ENCODE measurements around the gene FGFR3. TPM values are rescaled to one million over a fixed set of nuclear protein-coding genes. Genes with fewer than 3 reads are reported as not detected.

Gene FGFR3
- total and polyA plus RNA-seq, 2 of the 8 experiments (the other 6 are each of a cell fraction or from before 2014, with no cell fraction given) = 9.0 to 19.5 TPM

GRCh38 chr4:1776521-1777161 is 16.5 kb upstream of the FGFR3 start:
- Histone ChIP-seq H3K9ac (replicated peaks in 1 of 4; ENCODE audit: extremely low read depth in 1 of 4, low read depth in 3 of 4, low read length in 3 of 4) (no peak overlapping the region; a peak in 1 of 7 replicates), H3K36me3 (ENCODE audit: control insufficient read depth in 2 of 4, insufficient read depth in 4 of 4, low read length in 3 of 4) (no peaks in the 10 kb centered on the region), H3K79me2 (ENCODE audit: control insufficient read depth in 1 of 2, insufficient read depth in 2 of 2, low read length in 2 of 2) (no peaks in the 10 kb centered on the region), H3K4me3 (ENCODE audit: extremely low read depth in 1 of 4, insufficient read depth in 2 of 4, low read depth in 3 of 4, low read length in 4 of 4) (no peak overlapping the region), H4K5ac (ENCODE audit: insufficient read length, low read depth, low read length) (no peak overlapping the region), H3K23me2 (ENCODE audit: low read depth, low read length) (no peaks in the 10 kb centered on the region), H2AK5ac (ENCODE audit: low read depth, low read length) (peak overlapping the region; percentile 94; the same call in 1 of the 2 replicates), H3K23ac (ENCODE audit: insufficient read length) (no peak overlapping the region), H2BK120ac (replicated peaks; ENCODE audit: low read depth, low read length) (peak overlapping the region; percentile 64), H3K79me1 (ENCODE audit: low read depth, low read length) (no peaks in the 10 kb centered on the region; the same call in 1 of the 2 replicates), H3K56ac (replicated peaks; ENCODE audit: insufficient read length, low read depth, low read length) (peak overlapping the region; percentile 4), H2AFZ (ENCODE audit: low read length) (no peak overlapping the region), H4K8ac (ENCODE audit: extremely low read depth, insufficient read depth, low read length) (peak overlapping the region; percentile 73), H3K9me3 (ENCODE audit: insufficient read depth in 2 of 2, low read depth in 1 of 2, low read length in 1 of 2) (no peaks in the 10 kb centered on the region), H3K4ac (replicated peaks; ENCODE audit: insufficient read length, low read depth, low read length) (peak overlapping the region; percentile 99), H3K18ac (ENCODE audit: extremely low read depth, low read length) (peak overlapping the region; percentile 71; the same call in 1 of the 2 replicates), H2BK12ac (ENCODE audit: low read depth, low read length) (peak overlapping the region; percentile 99; the same call in 1 of the 2 replicates), H3K4me2 (ENCODE audit: insufficient read depth in 1 of 2, low read depth in 2 of 2, low read length in 2 of 2) (no peak overlapping the region), H2BK5ac (ENCODE audit: low read depth, low read length) (peak overlapping the region; percentile 96; the same call in 1 of the 2 replicates), H3K4me1 (replicated peaks in 1 of 4; ENCODE audit: control insufficient read depth in 3 of 4, insufficient read depth in 4 of 4, low read length in 3 of 4) (peaks cover 0 to 30% (median 23%) of the 10 kb centered on the region in 4 experiments; a peak in 6 of 7 replicates), H3K27me3 (replicated peaks in 1 of 4; ENCODE audit: control insufficient read depth in 3 of 4, extremely low read depth in 1 of 4, insufficient read depth in 3 of 4, low read length in 3 of 4) (no peaks in the 10 kb centered on the region), H4K20me1 (replicated peaks in 1 of 2; ENCODE audit: control insufficient read depth in 1 of 2, insufficient read depth in 2 of 2, low read length in 2 of 2) (peaks cover 0 to 2% of the 10 kb centered on the region in 2 experiments), H3K14ac (ENCODE audit: insufficient read length) (no peak overlapping the region), H4K91ac (replicated peaks; ENCODE audit: insufficient read length, low read length) (peak overlapping the region; percentile 81), H2BK15ac (ENCODE audit: low read length) (peak overlapping the region; percentile 95; the same call in 1 of the 2 replicates), H3K27ac (ENCODE audit: low read depth, low read length) (no peak overlapping the region), H2BK20ac (ENCODE audit: low read length) (peak overlapping the region; percentile 66)
- POLR2A ChIA-PET (ENCODE audit: partially characterized antibody) = interaction anchor here (2.0 to 17.2 kb wide), 4 partner anchors 9 to 14 kb away, joined by 6 to 170 read pairs (median 12); partner anchors contain the start of gene FGFR3
- CTCF ChIA-PET (ENCODE audit: partially characterized antibody) = interaction anchor here (52.9 to 71.2 kb wide), 2 partner anchors 12 kb away, joined by 2507 read pairs; partner anchors contain the start of gene FGFR3
- WGBS, 2 experiments (ENCODE audit: extremely low coverage in 1 of 2, insufficient coverage in 1 of 2, insufficient read length in 1 of 2, insufficient replicate concordance in 2 of 2, low coverage in 1 of 2, low lambda C conversion rate in 2 of 2, missing lambda C conversion rate in 1 of 2) = 95% methylated on average over 22 of the region's 24 CpGs; no CpG with 5 or more reads in 1 of the 2 experiments
- FAIRE-seq (no peak), DNase-seq (ENCODE audit: low read depth in 1 of 2, low spot score in 2 of 2) (no peak)
- TF ChIP-seq CTBP2 (IDR thresholded peaks at IDR 0.05; ENCODE audit: borderline replicate concordance, insufficient read depth, insufficient read length, low read length) (no peak), E2F6 (IDR thresholded peaks at IDR 0.05) (no peak), SP2 (IDR thresholded peaks at IDR 0.05; ENCODE audit: low read length) (no peak), RNF2 (IDR thresholded peaks at IDR 0.05; ENCODE audit: borderline replicate concordance, low read depth, low read length, missing control alignments, poor library complexity, severe bottlenecking) (no peak), CREB1 (IDR thresholded peaks at IDR 0.05) (no peak), POLR2A (IDR thresholded peaks at IDR 0.05; ENCODE audit: control extremely low read depth in 1 of 2, low read depth in 2 of 2, low read length in 2 of 2) (no peak)

Measured in H1 (cell line).